H1 (cell line): ENCODE measurements around the gene HEPHL1.

Source experiments
- JUND ChIP-seq: IDR thresholded peaks from 2 replicates; pipeline ENCODE4 v1.6.1; 2011; ENCODE audit warnings: mild to moderate bottlenecking, improper control_type of control experiment, low read length
- POLR2A ChIP-seq, 2 experiments: IDR thresholded peaks; 1 replicate in 1 of 2; 2 replicates in 1 of 2; pipeline ENCODE4 v1.6.1; 2011; ENCODE audit warnings: low read depth in 2 of 2, low read length in 2 of 2, mild to moderate bottlenecking in 2 of 2; ENCODE audit errors: control extremely low read depth in 1 of 2
- SIN3A ChIP-seq, 2 experiments: IDR thresholded peaks in 1 of 2; conservative IDR thresholded peaks in 1 of 2; 2 replicates each; pipeline ENCODE4 v1.6.1; 2011 to 2012; ENCODE audit warnings: low read length in 2 of 2, improper control_type of control experiment in 1 of 2, low read depth in 1 of 2, mild to moderate bottlenecking in 1 of 2
- YY1 ChIP-seq: IDR thresholded peaks from 2 replicates; pipeline ENCODE4 v1.6.1; 2011; ENCODE audit warnings: low read depth, mild to moderate bottlenecking, low read length
- TF ChIP-seq, protein P1 (sequence below), 3 experiments: IDR thresholded peaks; 1 replicate in 2 of 3; 2 replicates in 1 of 3; pipeline versions ENCODE4 v1.5.1 to v1.6.1; 2011; ENCODE audit warnings: low read length in 3 of 3, mild to moderate bottlenecking in 3 of 3, inconsistent platforms in 2 of 3, low read depth in 1 of 3, moderate library complexity in 1 of 3; ENCODE audit not compliant: insufficient read depth in 1 of 3; ENCODE audit errors: control extremely low read depth in 1 of 3

DNA sequence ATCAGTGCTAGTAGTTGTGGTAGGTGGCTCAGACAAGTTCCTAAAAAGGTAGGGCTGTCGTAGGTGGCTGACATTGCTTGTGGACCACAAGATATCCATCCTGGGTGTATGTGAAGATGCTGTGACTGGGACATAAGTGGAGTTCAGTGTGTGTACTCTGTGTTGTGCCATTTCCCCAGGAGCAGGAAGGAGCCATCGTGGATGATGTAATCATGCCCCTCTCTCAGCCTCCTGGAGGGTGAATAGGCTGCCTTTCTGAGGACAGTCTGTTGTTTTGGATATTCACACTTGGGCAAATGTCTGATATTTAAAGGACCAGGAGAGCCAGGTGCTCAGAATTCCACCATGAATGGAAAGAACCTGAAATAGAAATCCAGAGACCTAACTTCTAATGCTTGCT, 2.7 kb downstream of the HEPHL1 start:
- TF ChIP-seq, protein P1, sequence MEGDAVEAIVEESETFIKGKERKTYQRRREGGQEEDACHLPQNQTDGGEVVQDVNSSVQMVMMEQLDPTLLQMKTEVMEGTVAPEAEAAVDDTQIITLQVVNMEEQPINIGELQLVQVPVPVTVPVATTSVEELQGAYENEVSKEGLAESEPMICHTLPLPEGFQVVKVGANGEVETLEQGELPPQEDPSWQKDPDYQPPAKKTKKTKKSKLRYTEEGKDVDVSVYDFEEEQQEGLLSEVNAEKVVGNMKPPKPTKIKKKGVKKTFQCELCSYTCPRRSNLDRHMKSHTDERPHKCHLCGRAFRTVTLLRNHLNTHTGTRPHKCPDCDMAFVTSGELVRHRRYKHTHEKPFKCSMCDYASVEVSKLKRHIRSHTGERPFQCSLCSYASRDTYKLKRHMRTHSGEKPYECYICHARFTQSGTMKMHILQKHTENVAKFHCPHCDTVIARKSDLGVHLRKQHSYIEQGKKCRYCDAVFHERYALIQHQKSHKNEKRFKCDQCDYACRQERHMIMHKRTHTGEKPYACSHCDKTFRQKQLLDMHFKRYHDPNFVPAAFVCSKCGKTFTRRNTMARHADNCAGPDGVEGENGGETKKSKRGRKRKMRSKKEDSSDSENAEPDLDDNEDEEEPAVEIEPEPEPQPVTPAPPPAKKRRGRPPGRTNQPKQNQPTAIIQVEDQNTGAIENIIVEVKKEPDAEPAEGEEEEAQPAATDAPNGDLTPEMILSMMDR (IDR thresholded peaks at IDR 0.05; ENCODE audit: control extremely low read depth in 1 of 3, insufficient read depth in 1 of 3, low read depth in 1 of 3, low read length in 3 of 3): no peak
- no peak for TF ChIP-seq POLR2A (IDR thresholded peaks at IDR 0.05; ENCODE audit: control extremely low read depth in 1 of 2, low read depth in 2 of 2, low read length in 2 of 2)
- no peak for TF ChIP-seq SIN3A (conservative IDR thresholded peaks at IDR 0.05 in 1 of 2, IDR thresholded peaks at IDR 0.05 in 1 of 2; ENCODE audit: low read depth in 1 of 2, low read length in 2 of 2)
- no peak for TF ChIP-seq JUND
- TF ChIP-seq YY1: no peak
